IMR-90 (cell line): ENCODE results near the gene MTUS2. TPM values are rescaled to one million over a fixed set of nuclear protein-coding genes. Genes with fewer than 3 reads are reported as not detected.
"Not testable (repeated sequence)": the region's sequence is repeated elsewhere in the genome, so short reads cannot be mapped to it uniquely, and the experiment has no call there.

Experiments used
- ATAC-seq: fragments of 200-7000 bp; cut with Tn5 transposase; 2 replicates; pipeline ENCODE4 v1.9.1; 2020; ENCODE audit warnings: low read depth, mild to moderate bottlenecking, moderate library complexity
- BruUV-seq: library from RNA; stranded (reverse); fragments of 400-500 nt; replicated peaks from 2 replicates; lab custom pipeline; 2021; lab: Mats Ljungman, UMichigan
- CTCF ChIA-PET: fragments of 300-600 bp; formaldehyde crosslinking; extraction: SDS; loops from one replicate; lab custom pipeline; 2021; ENCODE audit warnings: antibody characterized with exemption; lab: Yijun Ruan, JAX
- POLR2A ChIA-PET: fragments of 300-600 bp; sonication (Branson Sonifier 250); formaldehyde crosslinking; loops from one replicate; lab custom pipeline; 2022; ENCODE audit warnings: antibody characterized with exemption; ENCODE audit not compliant: unreplicated experiment; lab: Charles Lee
- DNase-seq: peaks from one replicate; pipeline ENCODE4 v3.0.0; 2013
- H2AFZ ChIP-seq: replicated peaks from 2 replicates; pipeline ENCODE3; 2013; ENCODE audit warnings: low read length, mild to moderate bottlenecking; ENCODE audit not compliant: poor library complexity
- H2AK5ac ChIP-seq: 2 replicates; pipeline ENCODE4 v1.6.1; 2013; ENCODE audit warnings: low read depth, low read length, inconsistent platforms
- H2AK9ac ChIP-seq: replicated peaks from 2 replicates; pipeline ENCODE3; 2013; ENCODE audit warnings: mild to moderate bottlenecking, low read depth, low read length, moderate library complexity; ENCODE audit not compliant: poor library complexity
- H2BK120ac ChIP-seq: 2 replicates; pipeline ENCODE4 v1.6.1; 2013; ENCODE audit warnings: low read depth, low read length, inconsistent platforms
- H2BK15ac ChIP-seq: 3 replicates; pipeline ENCODE4 v1.6.1; 2013; ENCODE audit warnings: low read depth, low read length, inconsistent platforms
- H2BK20ac ChIP-seq: 2 replicates; pipeline ENCODE4 v1.6.1; 2013; ENCODE audit warnings: low read depth, mild to moderate bottlenecking, inconsistent platforms, low read length, moderate library complexity
- H2BK5ac ChIP-seq: 2 replicates; pipeline ENCODE4 v1.6.1; 2013; ENCODE audit warnings: mild to moderate bottlenecking, low read depth, low read length, inconsistent platforms; ENCODE audit not compliant: poor library complexity, severe bottlenecking
- H3K14ac ChIP-seq: replicated peaks from 2 replicates; pipeline ENCODE4 v1.6.1; 2013; ENCODE audit warnings: low read depth, low read length, inconsistent platforms
- H3K18ac ChIP-seq: 2 replicates; pipeline ENCODE4 v1.6.1; 2013; ENCODE audit warnings: low read depth, low read length, control low read depth
- H3K23ac ChIP-seq: 2 replicates; pipeline ENCODE4 v1.6.1; 2013; ENCODE audit warnings: low read depth, low read length, inconsistent platforms
- H3K27ac ChIP-seq: 2 replicates; pipeline ENCODE4 v1.5.1; 2013; ENCODE audit warnings: mild to moderate bottlenecking, control low read depth, low read length; ENCODE audit not compliant: insufficient read depth
- H3K27me3 ChIP-seq: 2 replicates; pipeline ENCODE4 v1.6.1; 2013; ENCODE audit warnings: low read length; ENCODE audit not compliant: control insufficient read depth, insufficient read depth
- H3K36me3 ChIP-seq: 2 replicates; pipeline ENCODE4 v1.6.1; 2013; ENCODE audit warnings: low read length, mixed read lengths; ENCODE audit not compliant: control insufficient read depth, insufficient read depth
- H3K4ac ChIP-seq: 2 replicates; pipeline ENCODE4 v1.6.1; 2013; ENCODE audit warnings: low read depth, low read length, inconsistent platforms
- H3K4me1 ChIP-seq: 2 replicates; pipeline ENCODE4 v1.6.1; 2013; ENCODE audit warnings: low read length, mixed read lengths; ENCODE audit not compliant: control insufficient read depth, insufficient read depth
- H3K4me2 ChIP-seq: 2 replicates; pipeline ENCODE4 v1.6.1; 2013; ENCODE audit warnings: low read depth, mild to moderate bottlenecking, control low read depth, low read length, moderate library complexity
- H3K4me3 ChIP-seq: 2 replicates; pipeline ENCODE4 v1.5.1; 2013; ENCODE audit warnings: low read depth, mild to moderate bottlenecking, control low read depth, low read length, moderate library complexity; ENCODE audit not compliant: insufficient read depth
- H3K56ac ChIP-seq: 2 replicates; pipeline ENCODE4 v1.6.1; 2013; ENCODE audit warnings: low read length, inconsistent platforms; ENCODE audit not compliant: insufficient read depth; ENCODE audit errors: extremely low read depth
- H3K79me1 ChIP-seq, 2 experiments: 2 replicates each; pipeline ENCODE4 v1.6.1; 2013; ENCODE audit warnings: low read length in 2 of 2, inconsistent platforms in 1 of 2, low read depth in 1 of 2
- H3K9ac ChIP-seq: 2 replicates; pipeline ENCODE4 v1.6.1; 2013; ENCODE audit warnings: low read depth, low read length, control low read depth
- H3K9me1 ChIP-seq: 2 replicates; pipeline ENCODE4 v1.6.1; 2013; ENCODE audit warnings: low read length, inconsistent platforms; ENCODE audit not compliant: insufficient read depth
- H3K9me3 ChIP-seq: 2 replicates; pipeline ENCODE4 v1.6.1; 2013; ENCODE audit warnings: low read length; ENCODE audit not compliant: control insufficient read depth, insufficient read depth
- H4K20me1 ChIP-seq: 2 replicates; pipeline ENCODE4 v1.6.1; 2013; ENCODE audit warnings: low read length, inconsistent platforms; ENCODE audit not compliant: insufficient read depth
- H4K5ac ChIP-seq: 2 replicates; pipeline ENCODE4 v1.6.1; 2013; ENCODE audit warnings: mild to moderate bottlenecking, low read depth, low read length, control low read depth
- H4K8ac ChIP-seq, 2 experiments: 2 replicates each; pipeline ENCODE4 v1.6.1; 2013; ENCODE audit warnings: low read depth in 2 of 2, low read length in 2 of 2, control low read depth in 1 of 2, inconsistent platforms in 1 of 2
- H4K91ac ChIP-seq: 2 replicates; pipeline ENCODE4 v1.6.1; 2013; ENCODE audit warnings: low read depth, low read length, inconsistent platforms; ENCODE audit not compliant: insufficient read depth
- WGBS, 2 experiments: methylation state at CpG; one replicate each; pipeline versions ENCODE4 v1.1.5 to v1.1.7; 2013; ENCODE audit warnings: missing lambda C conversion rate in 2 of 2; ENCODE audit not compliant: insufficient read length in 1 of 2; ENCODE audit errors: extremely low coverage in 2 of 2; 5-methylcytosine and 5-hydroxymethylcytosine counted together
- dilution Hi-C: fragments of 300-500 bp; cut with HindIII; formaldehyde crosslinking; loops from one replicate; pipeline ENCODE4 v1.14.3; 2018; ENCODE audit warnings: low sequenced_read_pairs; ENCODE audit not compliant: unreplicated experiment
- in situ Hi-C: fragments of 300-500 bp; cut with MboI; formaldehyde crosslinking; loops from 3 replicates; pipeline ENCODE4 v1.14.3; 2019; ENCODE audit warnings: low sequenced_read_pairs, inconsistent platforms, mixed read lengths
- intact Hi-C: fragments of 100-400 bp; cut with micrococcal nuclease; formaldehyde crosslinking; loops from 2 replicates; pipeline ENCODE4 v1.10.0; 2022
- polyA plus RNA-seq, 3 experiments: library from polyadenylated mRNA; depleted of rRNA; stranded (reverse); fragments of >200 nt; gene quantifications; 2 replicates each; pipeline ENCODE4 v1.2.3, GENCODE V29; 2012; ENCODE audit warnings: low replicate concordance in 1 of 3
- total RNA-seq: library from RNA; depleted of rRNA; stranded (reverse); fragments of >200 nt; gene quantifications from 2 replicates; pipeline ENCODE4 v1.2.3, GENCODE V29; 2012

The MTUS2 gene
- total and polyA plus RNA-seq, 2 of the 4 experiments (the other 2 are of a cell fraction), result under 0.01 to 0.02 TPM

DNA sequence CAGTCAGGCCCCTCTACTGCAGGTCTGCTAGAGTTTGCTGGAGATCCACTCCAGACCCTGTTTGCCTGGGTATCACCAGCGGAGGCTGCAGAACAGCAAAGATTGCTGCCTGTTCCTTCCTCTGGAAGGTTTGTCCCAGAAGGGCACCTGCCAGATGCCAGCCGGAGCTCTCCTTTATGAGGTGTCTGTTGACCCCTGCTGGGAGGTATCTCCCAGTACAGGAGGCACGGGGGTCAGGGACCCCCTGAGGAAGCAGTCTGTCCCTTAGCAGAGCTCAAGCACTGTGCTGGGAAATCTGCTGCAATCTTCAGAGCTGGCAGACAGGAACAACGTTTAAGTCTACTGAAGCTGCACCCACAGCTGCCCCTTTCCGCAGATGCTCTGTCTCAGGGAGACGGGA, 382.6 kb downstream of the MTUS2 start:
- H4K8ac ChIP-seq, H3K27ac ChIP-seq, H3K27me3 ChIP-seq, H3K9me1 ChIP-seq, H4K20me1 ChIP-seq, H3K79me1 ChIP-seq, H3K4me1 ChIP-seq, H3K23ac ChIP-seq, H3K4me3 ChIP-seq, H4K91ac ChIP-seq, ATAC-seq, H2BK20ac ChIP-seq, H3K36me3 ChIP-seq, H3K9ac ChIP-seq, intact Hi-C loops, H2AFZ ChIP-seq, H3K4me2 ChIP-seq, dilution Hi-C loops, H2BK120ac ChIP-seq, H2BK5ac ChIP-seq, H3K18ac ChIP-seq, H2BK15ac ChIP-seq, POLR2A ChIA-PET, H3K14ac ChIP-seq, H3K4ac ChIP-seq, H2AK5ac ChIP-seq, DNase-seq, H4K5ac ChIP-seq, H3K9me3 ChIP-seq, BruUV-seq, CTCF ChIA-PET, H3K56ac ChIP-seq, H2AK9ac ChIP-seq, in situ Hi-C loops: not testable (repeated sequence)
- WGBS, 2 experiments, result 20% methylated on average over 1 of the region's 6 CpGs; no CpG with 5 or more reads in 1 of the 2 experiments
